Mucosa of gallbladder (tissue), 1 donor: Measurements from ENCODE around the gene NACC2. TPM values are rescaled to one million over a fixed set of nuclear protein-coding genes. Genes with fewer than 3 reads are reported as not detected.

Experiments used
- DNase-seq: peaks from one replicate; pipeline ENCODE4 v3.0.0-alpha.2; 2020; ENCODE audit warnings: low spot score
- total RNA-seq: library from RNA; stranded (reverse); gene quantifications from one replicate; pipeline ENCODE4 v1.2.1, GENCODE V29; 2021
- donor health status: DM: no; HTN: no; CAD: no.

NACC2 gene
- total RNA-seq, 1 donor from 2014 or later, result 59.6 TPM

GRCh38 chr9:136093346-136093986 lies 1.6 kb downstream of the NACC2 start:
- no peak for DNase-seq

GRCh38 chr9:136092741-136093140 lies 2.3 kb downstream of the NACC2 start:
- no peak for DNase-seq

GRCh38 chr9:136092353-136092650 lies 2.8 kb downstream of the NACC2 start:
- DNase-seq, result no peak

GRCh38 chr9:136091582-136092352 lies 3.3 kb downstream of the NACC2 start:
- DNase-seq, result no peak

GRCh38 chr9:136090768-136091581 lies 4.1 kb downstream of the NACC2 start:
- DNase-seq, result no peak

- no peak for DNase-seq
Measured at GRCh38 chr9:136090056-136090735, 4.9 kb downstream of the NACC2 start.

GRCh38 chr9:136089697-136090045 lies 5.4 kb downstream of the NACC2 start:
- DNase-seq, result no peak

- DNase-seq, result no peak
Measured at GRCh38 chr9:136088939-136089696, 6.0 kb downstream of the NACC2 start.

- no peak for DNase-seq
Measured at GRCh38 chr9:136088481-136088938, 6.6 kb downstream of the NACC2 start.

GRCh38 chr9:136087741-136088480 lies 7.2 kb downstream of the NACC2 start:
- DNase-seq, result no peak

- no peak for DNase-seq
Measured at GRCh38 chr9:136086951-136087740, 7.9 kb downstream of the NACC2 start.

- DNase-seq, result no peak
Measured at GRCh38 chr9:136086213-136086881, 8.7 kb downstream of the NACC2 start.

GRCh38 chr9:136085815-136086212 lies 9.3 kb downstream of the NACC2 start:
- DNase-seq, result peak; percentile 70

- no peak for DNase-seq
Measured at GRCh38 chr9:136084063-136084944, 10.8 kb downstream of the NACC2 start.

GRCh38 chr9:136083558-136084062 lies 11.5 kb downstream of the NACC2 start:
- DNase-seq, result no peak

- no peak for DNase-seq
Measured at GRCh38 chr9:136082496-136083361, 12.4 kb downstream of the NACC2 start.
